GM06990 (cell line): ENCODE measurements around the gene ZNF655.

Experiments used
- DNase-seq: peaks from one replicate; pipeline ENCODE4 v3.0.0-alpha.2; 2011; ENCODE audit not compliant: insufficient read length; ENCODE audit errors: extremely low read depth
- H3K27me3 ChIP-seq: replicated peaks from 2 replicates; pipeline ENCODE4 v1.6.0; 2011; ENCODE audit warnings: low read length; ENCODE audit not compliant: control insufficient read depth, insufficient read depth
- H3K36me3 ChIP-seq: 2 replicates; pipeline ENCODE4 v1.5.1; 2011; ENCODE audit warnings: low read length; ENCODE audit not compliant: control insufficient read depth, insufficient read depth
- H3K4me3 ChIP-seq: replicated peaks from 2 replicates; pipeline ENCODE4 v1.5.1; 2011; ENCODE audit warnings: low read depth, mild to moderate bottlenecking, control low read depth, low read length
- CTCF ChIP-seq: IDR thresholded peaks from 2 replicates; pipeline ENCODE4 v1.5.1; 2011; ENCODE audit warnings: low read length, control low read depth, mild to moderate bottlenecking, inconsistent platforms; ENCODE audit not compliant: insufficient read depth, poor library complexity, severe bottlenecking

ZNF655 gene, protein sequence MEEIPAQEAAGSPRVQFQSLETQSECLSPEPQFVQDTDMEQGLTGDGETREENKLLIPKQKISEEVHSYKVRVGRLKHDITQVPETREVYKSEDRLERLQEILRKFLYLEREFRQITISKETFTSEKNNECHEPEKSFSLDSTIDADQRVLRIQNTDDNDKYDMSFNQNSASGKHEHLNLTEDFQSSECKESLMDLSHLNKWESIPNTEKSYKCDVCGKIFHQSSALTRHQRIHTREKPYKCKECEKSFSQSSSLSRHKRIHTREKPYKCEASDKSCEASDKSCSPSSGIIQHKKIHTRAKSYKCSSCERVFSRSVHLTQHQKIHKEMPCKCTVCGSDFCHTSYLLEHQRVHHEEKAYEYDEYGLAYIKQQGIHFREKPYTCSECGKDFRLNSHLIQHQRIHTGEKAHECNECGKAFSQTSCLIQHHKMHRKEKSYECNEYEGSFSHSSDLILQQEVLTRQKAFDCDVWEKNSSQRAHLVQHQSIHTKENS

GRCh38 chr7:99558306-99559174 is at the start of gene ZNF655:
Gene ZNF655, plus strand, starts transcription at chr7:99558642. Its CDS starts 1,918 bp downstream, at chr7:99560560.
- TF ChIP-seq CTCF: no peak
- peak within 1 kb of the TSS; percentile 75 for H3K4me3 ChIP-seq
- no peaks in the 10 kb centered on the region for H3K27me3 ChIP-seq
- peak; percentile 90 for DNase-seq
- H3K36me3 ChIP-seq: peaks cover 10% of the 10 kb centered on the region

GRCh38 chr7:99514050-99514449 is 44.4 kb upstream of the ZNF655 start:
- no peak for DNase-seq
- no peak for TF ChIP-seq CTCF
- H3K4me3 ChIP-seq: no peak overlapping the region
- peaks cover 11% of the 10 kb centered on the region for H3K36me3 ChIP-seq
- no peaks in the 10 kb centered on the region for H3K27me3 ChIP-seq

DNA sequence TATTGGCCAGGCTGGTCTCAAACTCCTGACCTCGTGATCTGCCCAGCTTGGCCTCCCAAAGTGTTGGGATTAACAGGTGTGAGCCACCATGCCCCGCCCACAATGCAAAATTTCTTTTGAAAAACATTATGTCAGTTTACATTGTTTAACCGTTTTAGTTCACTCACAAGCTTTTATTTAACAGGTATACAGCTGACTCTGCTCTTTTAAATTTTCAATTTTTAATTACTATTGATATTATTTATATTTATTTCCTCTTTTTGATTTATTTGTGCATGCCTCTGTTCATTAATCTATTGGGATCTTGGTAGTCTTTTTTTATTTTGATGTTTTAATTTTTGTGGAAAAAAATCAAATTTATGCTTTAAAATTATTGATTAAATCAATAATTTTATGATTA is 37.0 kb upstream of the ZNF655 start:
- Histone ChIP-seq H3K27me3 (no peaks in the 10 kb centered on the region), H3K36me3 (peaks cover 11% of the 10 kb centered on the region), H3K4me3 (no peak overlapping the region)
- DNase-seq: no peak
- TF ChIP-seq CTCF: no peak

DNA sequence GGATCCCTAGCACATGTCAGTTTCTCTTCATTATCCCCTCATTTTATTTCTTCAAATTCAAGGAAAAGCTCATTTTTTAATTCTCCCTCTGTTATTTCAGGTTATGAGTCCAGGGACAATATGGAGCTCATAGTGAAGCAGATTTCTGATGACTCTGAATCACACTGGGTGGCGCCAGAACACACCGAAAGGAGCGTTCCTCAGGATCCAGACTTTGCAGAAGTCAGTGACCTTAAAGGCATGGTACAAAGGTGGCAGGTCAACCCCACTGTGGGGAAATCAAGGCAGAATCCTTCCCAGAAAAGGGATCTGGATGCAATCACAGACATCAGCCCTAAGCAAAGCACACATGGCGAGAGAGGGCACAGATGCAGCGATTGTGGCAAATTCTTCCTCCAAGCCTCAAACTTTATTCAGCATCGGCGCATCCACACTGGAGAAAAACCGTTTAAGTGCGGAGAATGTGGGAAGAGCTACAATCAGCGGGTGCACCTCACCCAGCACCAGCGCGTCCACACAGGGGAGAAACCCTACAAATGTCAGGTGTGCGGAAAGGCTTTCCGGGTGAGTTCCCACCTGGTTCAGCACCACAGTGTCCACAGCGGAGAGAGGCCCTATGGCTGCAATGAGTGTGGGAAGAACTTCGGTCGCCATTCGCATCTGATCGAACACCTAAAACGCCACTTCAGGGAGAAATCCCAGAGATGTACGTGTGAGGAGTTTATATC is 32.6 kb upstream of the ZNF655 start:
- Histone ChIP-seq H3K27me3 (no peaks in the 10 kb centered on the region), H3K36me3 (peaks cover 13% of the 10 kb centered on the region), H3K4me3 (no peak overlapping the region)
- no peak for DNase-seq
- TF ChIP-seq CTCF: no peak

DNA sequence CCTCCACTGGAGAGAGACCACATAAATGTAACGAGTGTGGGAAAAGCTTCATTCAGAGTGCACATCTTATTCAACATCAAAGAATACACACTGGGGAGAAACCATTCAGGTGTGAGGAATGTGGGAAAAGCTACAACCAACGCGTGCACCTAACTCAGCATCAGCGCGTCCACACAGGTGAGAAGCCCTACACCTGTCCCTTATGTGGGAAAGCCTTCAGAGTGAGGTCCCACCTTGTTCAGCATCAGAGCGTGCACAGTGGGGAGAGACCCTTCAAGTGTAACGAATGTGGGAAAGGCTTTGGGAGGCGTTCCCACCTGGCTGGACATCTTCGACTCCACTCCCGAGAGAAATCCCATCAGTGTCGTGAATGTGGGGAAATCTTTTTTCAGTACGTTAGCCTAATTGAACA is 27.1 kb upstream of the ZNF655 start:
- H3K27me3 ChIP-seq: no peaks in the 10 kb centered on the region
- no peak overlapping the region for H3K4me3 ChIP-seq
- no peak for DNase-seq
- no peak for TF ChIP-seq CTCF
- peaks cover 20% of the 10 kb centered on the region for H3K36me3 ChIP-seq
